ENCODE measurements around the gene HHAT.

The HHAT gene

GRCh38 chr1:210587566-210587965 lies 258.9 kb downstream of the HHAT start:
- no peak for TF ChIP-seq EZH2 (IDR thresholded peaks at IDR 0.05; ENCODE audit: borderline replicate concordance, low read depth, low read length, severe bottlenecking)
- TF ChIP-seq CTCF (IDR thresholded peaks at IDR 0.05; ENCODE audit: borderline replicate concordance, extremely low read depth, low read length, poor library complexity, severe bottlenecking) = no peak
- ATAC-seq (ENCODE audit: insufficient read depth, low read depth) = no peak
- no peaks in the 10 kb centered on the region for H3K79me2 ChIP-seq (ENCODE audit: insufficient read depth, low read length)
- H3K4me3 ChIP-seq (ENCODE audit: low read depth in 1 of 2, low read length in 2 of 2) = no peak overlapping the region
- no peak for DNase-seq
- H3K27me3 ChIP-seq (ENCODE audit: insufficient read depth, low read length, poor library complexity) = no peaks in the 10 kb centered on the region
- H3K9me3 ChIP-seq (ENCODE audit: insufficient read depth, low read length, severe bottlenecking) = no peaks in the 10 kb centered on the region
- H3K4me2 ChIP-seq (ENCODE audit: insufficient read depth, low read length) = no peak overlapping the region
- H3K27ac ChIP-seq (ENCODE audit: low read length) = no peak overlapping the region
- no peaks in the 10 kb centered on the region for H3K36me3 ChIP-seq (ENCODE audit: insufficient read depth, low read length)
- H2AFZ ChIP-seq (ENCODE audit: low read depth, low read length) = no peak overlapping the region
- H3K4me1 ChIP-seq (ENCODE audit: insufficient read depth, low read length) = no peaks in the 10 kb centered on the region
- no peaks in the 10 kb centered on the region for H4K20me1 ChIP-seq (ENCODE audit: insufficient read depth, low read length)
- no peak overlapping the region for H3K9ac ChIP-seq (ENCODE audit: low read depth, low read length)

GRCh38 chr1:210588357-210588756 lies 259.7 kb downstream of the HHAT start:
- no peaks in the 10 kb centered on the region for H3K4me1 ChIP-seq (ENCODE audit: insufficient read depth, low read length)
- H3K9me3 ChIP-seq (ENCODE audit: insufficient read depth, low read length, severe bottlenecking) = no peaks in the 10 kb centered on the region
- no peak for DNase-seq
- no peaks in the 10 kb centered on the region for H3K27me3 ChIP-seq (ENCODE audit: insufficient read depth, low read length, poor library complexity)
- no peak for TF ChIP-seq CTCF (IDR thresholded peaks at IDR 0.05; ENCODE audit: borderline replicate concordance, extremely low read depth, low read length, poor library complexity, severe bottlenecking)
- TF ChIP-seq EZH2 (IDR thresholded peaks at IDR 0.05; ENCODE audit: borderline replicate concordance, low read depth, low read length, severe bottlenecking) = no peak
- no peak overlapping the region for H3K4me3 ChIP-seq (ENCODE audit: low read depth in 1 of 2, low read length in 2 of 2)
- H3K79me2 ChIP-seq (ENCODE audit: insufficient read depth, low read length) = no peaks in the 10 kb centered on the region
- H4K20me1 ChIP-seq (ENCODE audit: insufficient read depth, low read length) = no peaks in the 10 kb centered on the region
- H2AFZ ChIP-seq (ENCODE audit: low read depth, low read length) = no peak overlapping the region
- H3K9ac ChIP-seq (ENCODE audit: low read depth, low read length) = no peak overlapping the region
- H3K27ac ChIP-seq (ENCODE audit: low read length) = no peak overlapping the region
- no peaks in the 10 kb centered on the region for H3K36me3 ChIP-seq (ENCODE audit: insufficient read depth, low read length)
- no peak for ATAC-seq (ENCODE audit: insufficient read depth, low read depth)
- no peak overlapping the region for H3K4me2 ChIP-seq (ENCODE audit: insufficient read depth, low read length)

- no peak for ATAC-seq (ENCODE audit: insufficient read depth, low read depth)
Measured at GRCh38 chr1:210588946-210589345, 260.2 kb downstream of the HHAT start.

More at GRCh38 chr1:210588946-210589345, 260.2 kb downstream of the HHAT start:
- H3K36me3 ChIP-seq (ENCODE audit: insufficient read depth, low read length) = no peaks in the 10 kb centered on the region
- no peak overlapping the region for H3K27ac ChIP-seq (ENCODE audit: low read length)
- no peak overlapping the region for H3K9ac ChIP-seq (ENCODE audit: low read depth, low read length)
- H3K27me3 ChIP-seq (ENCODE audit: insufficient read depth, low read length, poor library complexity) = no peaks in the 10 kb centered on the region
- H3K9me3 ChIP-seq (ENCODE audit: insufficient read depth, low read length, severe bottlenecking) = no peaks in the 10 kb centered on the region
- H4K20me1 ChIP-seq (ENCODE audit: insufficient read depth, low read length) = no peaks in the 10 kb centered on the region
- H3K4me1 ChIP-seq (ENCODE audit: insufficient read depth, low read length) = no peaks in the 10 kb centered on the region
- H3K4me3 ChIP-seq (ENCODE audit: low read depth in 1 of 2, low read length in 2 of 2) = no peak overlapping the region
- H3K79me2 ChIP-seq (ENCODE audit: insufficient read depth, low read length) = no peaks in the 10 kb centered on the region
- TF ChIP-seq EZH2 (IDR thresholded peaks at IDR 0.05; ENCODE audit: borderline replicate concordance, low read depth, low read length, severe bottlenecking) (no peak), CTCF (IDR thresholded peaks at IDR 0.05; ENCODE audit: borderline replicate concordance, extremely low read depth, low read length, poor library complexity, severe bottlenecking) (no peak)
- DNase-seq = no peak
- no peak overlapping the region for H3K4me2 ChIP-seq (ENCODE audit: insufficient read depth, low read length)
- H2AFZ ChIP-seq (ENCODE audit: low read depth, low read length) = no peak overlapping the region
